ENCODE measurements around the gene WAPL. TPM values are rescaled to one million over a fixed set of nuclear protein-coding genes. Genes with fewer than 3 reads are reported as not detected.

WAPL gene
- total and polyA plus RNA-seq, 10 of the 15 experiments (the other 5 are each of a cell fraction or from before 2014, with no cell fraction given) = 15.7 to 45.8 (median 29.0) TPM

- DNase-seq (ENCODE audit: low read depth, low spot score) = no peak
- peak overlapping the region; percentile 96 for H3K4me2 ChIP-seq (ENCODE audit: control insufficient read depth, insufficient read depth)
- peaks cover 40% of the 10 kb centered on the region for H3K79me2 ChIP-seq (ENCODE audit: control insufficient read depth, insufficient read depth, low read length)
- intact Hi-C loops (cut with micrococcal nuclease; ENCODE audit: unreplicated experiment) (loop anchor here (5.0 to 10.0 kb wide), 2 partner anchors 133 to 275 kb away; partner anchors contain the start of genes LDB3 and WAPL), in situ Hi-C loops (cut with MboI) (no loop called here)
- CTCF ChIA-PET = interaction anchor here (0.6 to 7.5 kb wide), 14 partner anchors 8 to 458 kb away, joined by 3 to 74 read pairs (median 4); no protein-coding TSS in a partner anchor
- peak overlapping the region; percentile 77 for H2AFZ ChIP-seq (ENCODE audit: control insufficient read depth, low read depth, low read length)
- RAD21 ChIA-PET (ENCODE audit: unreplicated experiment) = interaction anchor here (0.6 to 5.4 kb wide), 9 partner anchors 9 to 195 kb away, joined by 3 to 56 read pairs (median 5); no protein-coding TSS in a partner anchor
- SMC1A ChIA-PET (ENCODE audit: uncharacterized antibody, unreplicated experiment) = interaction anchor here (0.9 to 7.6 kb wide), 5 partner anchors 11 to 255 kb away, joined by 3 to 42 read pairs (median 4); no protein-coding TSS in a partner anchor
- no TSS peak for BruUV-seq (replicated peaks)
- peak overlapping the region; percentile 91 for H3K27ac ChIP-seq (ENCODE audit: control insufficient read depth, insufficient read depth)
- H4K20me1 ChIP-seq (ENCODE audit: control insufficient read depth, insufficient read depth) = no peaks in the 10 kb centered on the region
- POLR2A ChIA-PET = interaction anchor here (0.9 to 5.8 kb wide), 5 partner anchors 11 to 48 kb away, joined by 3 to 58 read pairs (median 4); no protein-coding TSS in a partner anchor
- no peaks in the 10 kb centered on the region for H3K9me3 ChIP-seq (replicated peaks; ENCODE audit: control insufficient read depth, insufficient read depth, low read length)
- WGBS (ENCODE audit: insufficient coverage, insufficient replicate concordance, low lambda C conversion rate, missing lambda C conversion rate) = under 1% methylated on average over 53 of the region's 53 CpGs
- FAIRE-seq = peak; percentile 44
- H3K4me1 ChIP-seq (ENCODE audit: control insufficient read depth, insufficient read depth, low read length) = peaks cover 36% of the 10 kb centered on the region
- ATAC-seq = peak; percentile 85
- H3K4me3 ChIP-seq = peak overlapping the region; percentile 87
- H3K9ac ChIP-seq (ENCODE audit: control insufficient read depth, insufficient read depth, low read length) = peak overlapping the region; percentile 87
- H3K36me3 ChIP-seq (ENCODE audit: control insufficient read depth in 2 of 2, insufficient read depth in 2 of 2, low read length in 1 of 2) = no peaks in the 10 kb centered on the region
- H3K27me3 ChIP-seq (replicated peaks in 1 of 2; ENCODE audit: control insufficient read depth in 2 of 2, insufficient read depth in 2 of 2, low read length in 1 of 2) = no peaks in the 10 kb centered on the region
- TF ChIP-seq SMARCA5 (IDR thresholded peaks at IDR 0.05) (peak; percentile 68; the same call in 1 of the 2 replicates), ZSCAN29 (IDR thresholded peaks at IDR 0.05) (no peak), FOS (IDR thresholded peaks at IDR 0.05; ENCODE audit: borderline replicate concordance, extremely low read depth, insufficient read length) (no peak), HCFC1 (IDR thresholded peaks at IDR 0.05; ENCODE audit: low read length) (0 out of 2 replicates have a peak, but pooled peaks have one; percentile 18), TBL1XR1 (IDR thresholded peaks at IDR 0.05; ENCODE audit: low read depth, low read length) (no peak), PBX3 (IDR thresholded peaks at IDR 0.05; ENCODE audit: insufficient replicate concordance, low read depth, low read length) (no peak), ZNF384 (IDR thresholded peaks at IDR 0.05; ENCODE audit: borderline replicate concordance, low read depth, low read length) (no peak), POLR2A (IDR thresholded peaks at IDR 0.05; ENCODE audit: low read depth, low read length) (peak; percentile 71), USF2 (IDR thresholded peaks at IDR 0.05; ENCODE audit: borderline replicate concordance, low read depth, low read length) (no peak), SKIL (IDR thresholded peaks at IDR 0.05; ENCODE audit: low read depth, poor library complexity, severe bottlenecking) (no peak), POU2F2 (IDR thresholded peaks at IDR 0.05; ENCODE audit: borderline replicate concordance, low read depth, low read length) (0 out of 3 replicates have a peak, but pooled peaks have one; percentile 21), NKRF (conservative IDR thresholded peaks at IDR 0.05) (peak; percentile 80), E2F4 (IDR thresholded peaks at IDR 0.05; ENCODE audit: low read depth, low read length) (no peak), IRF4 (IDR thresholded peaks at IDR 0.05; ENCODE audit: low read depth, low read length) (no peak), PML (IDR thresholded peaks at IDR 0.05; ENCODE audit: low read length) (no peak), CREM (IDR thresholded peaks at IDR 0.05; ENCODE audit: low read depth) (no peak)
Observed at GRCh38 chr10:86389441-86390193, 132.0 kb downstream of the WAPL start.
